ENCODE results near the gene TIAM2. TPM values are rescaled to one million over a fixed set of nuclear protein-coding genes. Genes with fewer than 3 reads are reported as not detected.

TIAM2 gene
- total RNA-seq, 1 experiment from 2014 or later: 9.1 TPM

GRCh38 chr6:155260686-155261085, 265.6 kb downstream of the TIAM2 start:
- Histone ChIP-seq H3K27me3 (replicated peaks; ENCODE audit: insufficient read depth, low read depth, low read length, poor library complexity) (no peaks in the 10 kb centered on the region), H3K9me3 (ENCODE audit: low read depth, low read length, poor library complexity, severe bottlenecking) (no peaks in the 10 kb centered on the region), H3K4me3 (ENCODE audit: low read depth, low read length, poor library complexity, severe bottlenecking) (no peak overlapping the region), H3K27ac (ENCODE audit: low read depth, low read length, poor library complexity, severe bottlenecking) (no peak overlapping the region), H3K4me1 (ENCODE audit: insufficient read depth, low read length, poor library complexity, severe bottlenecking) (peaks cover 11% of the 10 kb centered on the region), H3K36me3 (ENCODE audit: insufficient read depth, low read length, poor library complexity, severe bottlenecking) (peaks cover 40% of the 10 kb centered on the region)
- intact Hi-C loops (cut with micrococcal nuclease; ENCODE audit: unreplicated experiment): no loop called here
- POLR2A ChIA-PET (ENCODE audit: low non-redundant PET): no interaction called here
- TF ChIP-seq CTCF (conservative IDR thresholded peaks at IDR 0.05; ENCODE audit: low read depth, low read length): no peak
- no peak for TF ChIP-seq EZH2 (IDR thresholded peaks at IDR 0.05; ENCODE audit: borderline replicate concordance, low read depth, low read length, poor library complexity, severe bottlenecking)
- CTCF ChIA-PET: no interaction called here
- DNase-seq (ENCODE audit: low spot score): peak; percentile 17
- BruUV-seq (replicated peaks): no TSS peak

GRCh38 chr6:155261111-155261900, 266.2 kb downstream of the TIAM2 start:
- H3K9me3 ChIP-seq (ENCODE audit: low read depth, low read length, poor library complexity, severe bottlenecking): no peaks in the 10 kb centered on the region
- TF ChIP-seq CTCF (conservative IDR thresholded peaks at IDR 0.05; ENCODE audit: low read depth, low read length): no peak
- no peak for TF ChIP-seq EZH2 (IDR thresholded peaks at IDR 0.05; ENCODE audit: borderline replicate concordance, low read depth, low read length, poor library complexity, severe bottlenecking)
- no peak for DNase-seq (ENCODE audit: low spot score)
- H3K4me1 ChIP-seq (ENCODE audit: insufficient read depth, low read length, poor library complexity, severe bottlenecking): peaks cover 11% of the 10 kb centered on the region
- H3K36me3 ChIP-seq (ENCODE audit: insufficient read depth, low read length, poor library complexity, severe bottlenecking): peaks cover 34% of the 10 kb centered on the region
- POLR2A ChIA-PET (ENCODE audit: low non-redundant PET): no interaction called here
- no TSS peak for BruUV-seq (replicated peaks)
- H3K4me3 ChIP-seq (ENCODE audit: low read depth, low read length, poor library complexity, severe bottlenecking): no peak overlapping the region
- CTCF ChIA-PET: no interaction called here
- H3K27me3 ChIP-seq (replicated peaks; ENCODE audit: insufficient read depth, low read depth, low read length, poor library complexity): no peaks in the 10 kb centered on the region
- intact Hi-C loops (cut with micrococcal nuclease; ENCODE audit: unreplicated experiment): no loop called here
- H3K27ac ChIP-seq (ENCODE audit: low read depth, low read length, poor library complexity, severe bottlenecking): no peak overlapping the region

DNA sequence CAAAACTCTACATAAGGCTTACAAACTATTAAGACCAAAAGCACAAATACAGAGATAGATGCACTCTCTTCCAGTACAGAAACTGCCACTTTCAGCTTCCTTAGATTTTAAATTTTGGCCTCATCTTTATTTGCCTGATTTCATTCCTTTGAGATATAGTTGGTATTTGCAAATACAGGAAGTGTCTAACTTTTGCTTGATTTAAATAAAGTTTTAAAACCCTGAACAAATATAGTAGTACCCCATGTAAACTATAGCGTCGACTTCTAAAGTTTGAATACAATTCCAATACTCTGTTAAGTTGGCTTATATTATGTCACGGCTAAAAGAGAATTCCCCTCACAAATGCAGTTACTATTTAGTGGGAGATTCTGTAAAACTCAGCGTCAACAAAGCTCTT, 267.5 kb downstream of the TIAM2 start:
- peaks cover 11% of the 10 kb centered on the region for H3K4me1 ChIP-seq (ENCODE audit: insufficient read depth, low read length, poor library complexity, severe bottlenecking)
- CTCF ChIA-PET: no interaction called here
- no TSS peak for BruUV-seq (replicated peaks)

More for the DNA sequence above, 267.5 kb downstream of the TIAM2 start:
- H3K9me3 ChIP-seq (ENCODE audit: low read depth, low read length, poor library complexity, severe bottlenecking): no peaks in the 10 kb centered on the region
- intact Hi-C loops (cut with micrococcal nuclease; ENCODE audit: unreplicated experiment): no loop called here
- no peak overlapping the region for H3K27ac ChIP-seq (ENCODE audit: low read depth, low read length, poor library complexity, severe bottlenecking)
- no peak overlapping the region for H3K4me3 ChIP-seq (ENCODE audit: low read depth, low read length, poor library complexity, severe bottlenecking)
- POLR2A ChIA-PET (ENCODE audit: low non-redundant PET): no interaction called here
- no peaks in the 10 kb centered on the region for H3K27me3 ChIP-seq (replicated peaks; ENCODE audit: insufficient read depth, low read depth, low read length, poor library complexity)
- DNase-seq (ENCODE audit: low spot score): no peak
- peaks cover 24% of the 10 kb centered on the region for H3K36me3 ChIP-seq (ENCODE audit: insufficient read depth, low read length, poor library complexity, severe bottlenecking)
- TF ChIP-seq EZH2 (IDR thresholded peaks at IDR 0.05; ENCODE audit: borderline replicate concordance, low read depth, low read length, poor library complexity, severe bottlenecking) (no peak), CTCF (conservative IDR thresholded peaks at IDR 0.05; ENCODE audit: low read depth, low read length) (no peak)

All from A673 (cell line).